ENCODE measurements around the gene TOM1L2.

DNA sequence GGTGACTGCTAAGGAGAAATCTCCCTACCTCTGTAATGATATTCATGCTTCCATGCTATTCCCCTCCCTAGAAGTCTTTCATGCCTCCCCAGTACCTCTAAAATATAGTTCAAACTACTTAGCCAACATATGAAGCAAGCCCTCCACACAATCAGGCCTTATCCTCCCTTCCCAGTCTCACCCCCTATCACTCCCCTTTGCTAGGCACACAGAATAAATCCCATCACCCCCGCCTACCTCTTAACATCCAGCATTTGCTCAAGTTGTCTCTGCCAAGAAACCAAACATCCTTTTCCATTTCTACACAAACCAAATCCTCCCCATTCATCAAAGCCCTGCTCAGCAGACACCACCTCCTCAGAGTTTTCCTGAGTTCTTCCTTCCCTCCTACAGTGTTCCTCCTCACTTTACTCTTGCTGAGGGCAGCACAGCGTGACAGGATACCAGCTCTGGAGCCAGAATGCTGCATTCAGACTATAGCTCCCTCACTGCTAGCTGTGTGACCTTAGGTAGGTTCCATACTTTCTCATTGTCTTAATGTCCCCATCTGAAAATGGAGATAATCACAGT is 7.0 kb downstream of the TOM1L2 start:
- TF ChIP-seq POLR2A (IDR thresholded peaks at IDR 0.05): no peak
- TF ChIP-seq, protein P1, sequence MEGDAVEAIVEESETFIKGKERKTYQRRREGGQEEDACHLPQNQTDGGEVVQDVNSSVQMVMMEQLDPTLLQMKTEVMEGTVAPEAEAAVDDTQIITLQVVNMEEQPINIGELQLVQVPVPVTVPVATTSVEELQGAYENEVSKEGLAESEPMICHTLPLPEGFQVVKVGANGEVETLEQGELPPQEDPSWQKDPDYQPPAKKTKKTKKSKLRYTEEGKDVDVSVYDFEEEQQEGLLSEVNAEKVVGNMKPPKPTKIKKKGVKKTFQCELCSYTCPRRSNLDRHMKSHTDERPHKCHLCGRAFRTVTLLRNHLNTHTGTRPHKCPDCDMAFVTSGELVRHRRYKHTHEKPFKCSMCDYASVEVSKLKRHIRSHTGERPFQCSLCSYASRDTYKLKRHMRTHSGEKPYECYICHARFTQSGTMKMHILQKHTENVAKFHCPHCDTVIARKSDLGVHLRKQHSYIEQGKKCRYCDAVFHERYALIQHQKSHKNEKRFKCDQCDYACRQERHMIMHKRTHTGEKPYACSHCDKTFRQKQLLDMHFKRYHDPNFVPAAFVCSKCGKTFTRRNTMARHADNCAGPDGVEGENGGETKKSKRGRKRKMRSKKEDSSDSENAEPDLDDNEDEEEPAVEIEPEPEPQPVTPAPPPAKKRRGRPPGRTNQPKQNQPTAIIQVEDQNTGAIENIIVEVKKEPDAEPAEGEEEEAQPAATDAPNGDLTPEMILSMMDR (IDR thresholded peaks at IDR 0.05): no peak

Data from breast epithelium (tissue), 3 donors.